Testis (tissue), 3 donors: ENCODE results near the gene DDAH2. TPM values are rescaled to one million over a fixed set of nuclear protein-coding genes. Genes with fewer than 3 reads are reported as not detected.

Experiments used
- DNase-seq: peaks from one replicate; pipeline ENCODE4 v3.0.0-alpha.2; 2019
- H3K27ac ChIP-seq, 2 donors: fragments of 200-600 bp; sonication (generic); one replicate each; pipeline ENCODE4 v1.5.1; 2019
- H3K27me3 ChIP-seq: fragments of 200-600 bp; sonication (generic); one replicate; pipeline ENCODE4 v1.5.1; 2019
- H3K36me3 ChIP-seq: fragments of 200-600 bp; sonication (generic); one replicate; pipeline ENCODE4 v1.5.1; 2017; ENCODE audit warnings: low read depth; ENCODE audit errors: missing control alignments
- H3K4me1 ChIP-seq: fragments of 200-600 bp; sonication (generic); one replicate; pipeline ENCODE4 v1.5.1; 2019
- H3K4me3 ChIP-seq, 2 donors: fragments of 200-600 bp; sonication (generic); one replicate each; pipeline ENCODE4 v1.5.1; 2017 to 2019
- H3K9me3 ChIP-seq: fragments of 200-600 bp; sonication (generic); one replicate; pipeline ENCODE4 v1.5.1; 2017
- POLR2A ChIP-seq: fragments of 450-650 bp; IDR thresholded peaks from one replicate; pipeline ENCODE4 v1.6.1; 2017; ENCODE audit warnings: antibody characterized with exemption, mild to moderate bottlenecking, moderate library complexity
- WGBS, 2 donors: methylation state at CpG; one replicate each; pipeline ENCODE4 v1.1.5; 2018; 5-methylcytosine and 5-hydroxymethylcytosine counted together
- intact Hi-C: fragments of 100-400 bp; cut with DNase I; formaldehyde crosslinking; loops from one replicate; pipeline ENCODE4 v1.15.1; 2023; ENCODE audit warnings: low total_unique reads
- polyA plus RNA-seq: library from polyadenylated mRNA; stranded (reverse); fragments of 350-450 nt; fragmentation: Illumina TruSeq; extraction: RNeasy Lipid Tissue Mini Kit (QIAGEN cat#74804); gene quantifications from one replicate; pipeline ENCODE4 v1.2.3, GENCODE V29; 2014; ENCODE audit warnings: low read depth, low replicate concordance; ENCODE audit not compliant: insufficient read depth
- total RNA-seq, 2 donors: library from RNA; depleted of rRNA; stranded (reverse); fragments of >200 nt; gene quantifications; one replicate each; pipeline ENCODE4 v1.2.3, GENCODE V29; 2016
- TF ChIP-seq, protein P1 (sequence below), 3 experiments: fragments of 450-650 bp in 2 of 3; fragments of 200-600 bp in 1 of 3; sonication (generic) in 1 of 3; IDR thresholded peaks; one replicate each; pipeline ENCODE4 v1.5.1; 2016 to 2019; ENCODE audit warnings: antibody characterized with exemption in 3 of 3, mild to moderate bottlenecking in 2 of 3, moderate library complexity in 1 of 3

DDAH2 gene
- total and polyA plus RNA-seq, 3 donors from 2014 or later = 19.6 to 50.8 (median 38.0) TPM

DNA sequence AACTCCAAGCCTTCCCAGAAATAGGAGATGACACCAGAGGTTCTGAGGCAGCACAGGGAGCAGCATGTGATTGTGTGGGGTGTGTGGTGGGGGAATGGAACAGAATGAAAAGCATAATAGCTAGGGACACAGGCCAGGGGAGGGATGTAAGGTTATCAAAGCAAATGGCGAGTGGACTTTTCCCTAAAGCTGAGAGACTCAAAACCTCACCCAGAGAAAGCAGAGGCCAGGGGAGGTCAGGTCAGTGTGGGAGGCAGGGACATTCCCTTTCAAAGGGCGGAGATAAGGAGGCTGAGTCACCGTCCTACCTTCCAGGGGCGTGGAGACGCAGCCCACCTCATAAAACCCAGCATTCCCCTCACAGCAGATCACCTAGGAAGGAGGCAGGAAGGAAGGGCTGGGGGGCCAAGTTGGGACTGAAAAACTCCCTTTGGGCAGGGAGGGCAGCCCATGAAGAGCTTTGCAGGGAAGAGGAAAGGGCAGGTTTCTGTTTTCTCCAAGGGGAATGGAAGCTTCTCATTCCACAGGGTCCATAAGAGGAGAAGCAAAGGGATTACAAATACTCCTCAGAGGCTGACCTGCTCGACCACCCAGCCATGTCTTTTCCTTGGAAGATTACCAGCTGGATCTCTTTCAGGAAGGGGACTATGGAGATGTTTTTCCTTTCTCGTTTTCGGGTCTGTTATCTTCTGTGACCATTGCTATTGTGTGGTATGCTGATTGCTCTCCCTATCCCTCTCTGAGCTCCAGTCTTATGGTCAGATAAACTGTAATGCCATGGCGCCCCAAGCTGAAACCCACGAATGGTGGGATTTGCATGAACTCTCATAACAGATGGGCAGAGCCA is 38.6 kb downstream of the DDAH2 start:
- H3K27ac ChIP-seq = no peak overlapping the region

DNA sequence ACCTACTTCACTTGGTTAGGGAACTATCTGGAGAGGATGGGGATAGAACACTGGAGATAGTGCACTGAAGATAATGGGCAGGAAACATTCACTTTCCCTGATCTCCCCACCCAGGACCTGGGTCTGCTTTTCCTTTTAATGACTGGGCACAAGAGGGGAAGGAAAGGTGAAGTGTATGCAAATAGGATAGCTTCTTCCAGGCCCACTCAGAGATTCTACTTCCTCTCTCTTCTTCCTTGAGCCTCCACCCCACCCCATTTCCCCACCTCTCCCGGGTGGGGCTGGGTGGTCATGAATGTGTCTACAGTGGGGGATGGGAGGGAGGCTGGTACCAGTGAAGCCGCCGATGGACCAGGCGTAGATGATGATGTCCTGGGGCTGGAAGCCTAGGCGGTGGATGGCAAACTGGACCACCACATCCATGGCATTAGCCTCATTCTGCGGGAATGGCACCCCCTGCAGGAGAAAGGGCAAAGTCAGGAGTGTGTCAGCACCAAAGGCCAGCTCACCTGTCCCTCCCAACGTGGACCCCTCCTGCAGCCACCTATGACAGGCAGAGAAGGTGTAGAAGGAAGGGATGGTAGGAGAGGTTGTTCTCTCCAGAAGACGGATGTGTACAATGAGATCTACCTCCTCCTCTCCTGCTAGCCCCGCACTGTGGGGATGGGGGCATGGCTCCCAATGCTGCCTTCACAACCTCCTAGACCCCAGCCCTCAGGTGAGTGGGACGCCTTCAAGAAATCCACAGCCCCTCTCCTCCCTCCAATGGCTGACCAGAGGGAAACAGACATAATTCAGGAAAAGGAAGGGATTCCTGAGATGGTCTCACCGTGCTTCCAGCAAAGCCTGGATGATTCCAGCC is 39.6 kb downstream of the DDAH2 start:
- Histone ChIP-seq H3K4me1 (peaks cover 4% of the 10 kb centered on the region), H3K27ac (no peak overlapping the region), H3K27me3 (no peaks in the 10 kb centered on the region), H3K9me3 (no peaks in the 10 kb centered on the region), H3K4me3 (no peak overlapping the region), H3K36me3 (no peaks in the 10 kb centered on the region)
- no peak for DNase-seq
- intact Hi-C loops = no loop called here
- WGBS, 2 donors = 79 to 84% methylated on average over 8 to 11 of the region's 11 CpGs
- no peak for TF ChIP-seq POLR2A
- TF ChIP-seq, protein P1, sequence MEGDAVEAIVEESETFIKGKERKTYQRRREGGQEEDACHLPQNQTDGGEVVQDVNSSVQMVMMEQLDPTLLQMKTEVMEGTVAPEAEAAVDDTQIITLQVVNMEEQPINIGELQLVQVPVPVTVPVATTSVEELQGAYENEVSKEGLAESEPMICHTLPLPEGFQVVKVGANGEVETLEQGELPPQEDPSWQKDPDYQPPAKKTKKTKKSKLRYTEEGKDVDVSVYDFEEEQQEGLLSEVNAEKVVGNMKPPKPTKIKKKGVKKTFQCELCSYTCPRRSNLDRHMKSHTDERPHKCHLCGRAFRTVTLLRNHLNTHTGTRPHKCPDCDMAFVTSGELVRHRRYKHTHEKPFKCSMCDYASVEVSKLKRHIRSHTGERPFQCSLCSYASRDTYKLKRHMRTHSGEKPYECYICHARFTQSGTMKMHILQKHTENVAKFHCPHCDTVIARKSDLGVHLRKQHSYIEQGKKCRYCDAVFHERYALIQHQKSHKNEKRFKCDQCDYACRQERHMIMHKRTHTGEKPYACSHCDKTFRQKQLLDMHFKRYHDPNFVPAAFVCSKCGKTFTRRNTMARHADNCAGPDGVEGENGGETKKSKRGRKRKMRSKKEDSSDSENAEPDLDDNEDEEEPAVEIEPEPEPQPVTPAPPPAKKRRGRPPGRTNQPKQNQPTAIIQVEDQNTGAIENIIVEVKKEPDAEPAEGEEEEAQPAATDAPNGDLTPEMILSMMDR (IDR thresholded peaks at IDR 0.05) = peak in 1 of 3 experiments; percentile 23

More for the DNA sequence above, 38.6 kb downstream of the DDAH2 start:
- peaks cover 4% of the 10 kb centered on the region for H3K4me1 ChIP-seq
- no peaks in the 10 kb centered on the region for H3K36me3 ChIP-seq
- no peaks in the 10 kb centered on the region for H3K9me3 ChIP-seq
- no peak for TF ChIP-seq POLR2A
- TF ChIP-seq, protein P1 (IDR thresholded peaks at IDR 0.05) = no peak
- 52 to 65% methylated on average over 10 of the region's 10 CpGs for WGBS, 2 donors
- no peaks in the 10 kb centered on the region for H3K27me3 ChIP-seq
- H3K4me3 ChIP-seq = no peak overlapping the region
- intact Hi-C loops = no loop called here
- DNase-seq = no peak

DNA sequence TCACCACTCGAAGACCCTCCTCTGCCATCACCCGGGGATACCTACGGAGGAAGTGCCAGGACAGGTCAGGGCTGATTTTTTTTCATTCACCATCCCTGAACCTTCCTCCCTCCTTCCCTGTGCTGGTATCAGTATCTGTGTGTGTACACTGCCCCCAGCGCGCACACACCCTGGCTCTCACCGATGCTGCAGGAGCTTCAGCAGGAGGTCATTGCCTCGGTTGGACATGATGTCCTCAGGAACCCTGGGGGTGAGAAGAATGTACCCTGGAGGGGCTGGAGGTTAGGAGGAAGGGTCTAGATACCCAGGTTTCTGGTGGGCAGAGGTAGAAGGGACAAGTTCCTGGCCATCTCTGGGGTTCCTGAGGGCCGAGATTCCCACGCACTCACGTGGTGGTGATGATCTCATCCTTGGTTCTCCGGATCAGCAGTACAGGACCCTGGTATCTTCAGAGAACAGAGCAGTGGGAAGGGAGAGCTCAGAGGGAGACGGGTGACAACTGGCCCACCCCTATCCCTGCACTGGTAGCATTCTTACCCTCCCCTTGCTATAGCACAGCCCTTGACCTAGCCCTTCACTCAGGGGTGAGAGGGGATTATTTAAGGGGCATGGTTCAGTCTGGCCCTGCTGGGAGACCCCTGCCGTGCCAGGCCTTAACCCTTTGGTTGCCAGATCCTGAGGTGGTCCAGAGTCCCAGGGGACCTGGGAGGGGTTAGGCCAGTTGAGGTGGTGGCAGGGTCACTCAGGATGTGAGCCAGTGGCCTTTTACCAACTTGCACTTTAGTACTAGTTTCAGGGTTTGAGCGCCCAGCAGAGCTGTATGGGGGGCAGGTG is 41.0 kb downstream of the DDAH2 start:
- no peak overlapping the region for H3K4me3 ChIP-seq
- DNase-seq = no peak
- intact Hi-C loops = no loop called here
- WGBS, 2 donors = 81 to 95% methylated on average over 10 to 14 of the region's 14 CpGs
- H3K27me3 ChIP-seq = no peaks in the 10 kb centered on the region
- H3K27ac ChIP-seq = no peak overlapping the region
- peaks cover 4% of the 10 kb centered on the region for H3K4me1 ChIP-seq
- no peaks in the 10 kb centered on the region for H3K36me3 ChIP-seq
- no peaks in the 10 kb centered on the region for H3K9me3 ChIP-seq
- TF ChIP-seq, protein P1 (IDR thresholded peaks at IDR 0.05) = no peak
- TF ChIP-seq POLR2A = no peak

DNA sequence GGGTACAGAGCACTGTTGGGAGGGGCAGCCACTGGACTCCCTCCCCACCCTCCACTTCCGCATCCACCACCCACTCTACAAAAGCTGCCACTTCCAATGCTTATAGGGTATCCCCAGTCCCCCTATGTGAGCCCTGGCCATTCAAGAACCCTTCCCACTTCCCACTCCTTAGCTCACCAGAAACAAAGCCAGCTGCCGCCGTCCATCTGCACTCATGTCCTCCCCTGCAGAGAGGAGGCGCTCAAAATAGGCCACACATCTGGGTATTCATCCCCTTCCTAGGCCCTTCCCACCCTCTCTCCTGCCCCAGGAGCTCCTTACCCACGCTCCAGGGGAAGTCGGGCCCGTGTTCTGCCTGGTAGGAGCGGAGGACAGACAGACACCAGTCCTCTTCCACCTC is 41.8 kb downstream of the DDAH2 start:
- TF ChIP-seq, protein P1 (IDR thresholded peaks at IDR 0.05) = no peak
- TF ChIP-seq POLR2A = no peak
- 81 to 91% methylated on average over 4 to 8 of the region's 8 CpGs for WGBS, 2 donors
- H3K36me3 ChIP-seq = no peaks in the 10 kb centered on the region

More for the DNA sequence above, 41.8 kb downstream of the DDAH2 start:
- H3K9me3 ChIP-seq = no peaks in the 10 kb centered on the region
- H3K4me1 ChIP-seq = peaks cover 4% of the 10 kb centered on the region
- intact Hi-C loops = no loop called here
- no peak overlapping the region for H3K4me3 ChIP-seq
- DNase-seq = no peak
- no peak overlapping the region for H3K27ac ChIP-seq
- H3K27me3 ChIP-seq = no peaks in the 10 kb centered on the region
